ENCODE measurements around the gene TRMT44. TPM values are rescaled to one million over a fixed set of nuclear protein-coding genes. Genes with fewer than 3 reads are reported as not detected.

The TRMT44 gene
- total RNA-seq, 1 donor from 2014 or later, result 22.7 TPM

Other genes starting within 250 kb of the TRMT44 start
- 14.8 and 17.1 TPM in 2 replicates for gene SH3TC1, start 241.5 kb upstream of the TRMT44 start, total RNA-seq
- gene HTRA3, start 171.0 kb upstream of the TRMT44 start, total RNA-seq, result not detected in 2 replicates
- 12.2 and 13.5 TPM in 2 replicates for gene ACOX3, start 54 bp upstream of the TRMT44 start, total RNA-seq
- gene GPR78, start 139.6 kb downstream of the TRMT44 start, total RNA-seq, result not detected in 2 replicates
- gene CPZ, start 152.0 kb downstream of the TRMT44 start, total RNA-seq, result 0.11 TPM in 1 of 2 replicates, not detected in the other

All from T-helper 2 cell treated with Interferon-gamma antibody and Interleukin-4, amounts not matched to agents 100 ng/mL and 5 ng/mL, for 36 hours (primary cell).